Stimulated activated memory B cell treated with anti-CD40 and anti-IgM and Interleukin-4, amounts not matched to agents 10 μg/mL and 1 μg/mL and 100 μg/mL, for 72 hours (primary cell): Measurements from ENCODE around the gene NGEF.

Experiments used
- ATAC-seq: fragments of 150-1000 bp; cut with Tn5 transposase; 2 replicates; pipeline ENCODE4 v1.10.0; 2021
- H3K27ac Mint-ChIP-seq: one replicate; pipeline ENCODE4 v1.8.0; 2022; ENCODE audit warnings: mild to moderate bottlenecking, mixed read lengths
- H3K27me3 Mint-ChIP-seq: one replicate; pipeline ENCODE4 v1.8.0; 2022; ENCODE audit warnings: mixed read lengths
- H3K36me3 Mint-ChIP-seq: one replicate; pipeline ENCODE4 v1.8.0; 2022; ENCODE audit warnings: mixed read lengths
- H3K4me1 Mint-ChIP-seq: one replicate; pipeline ENCODE4 v1.8.0; 2022; ENCODE audit warnings: mixed read lengths
- H3K4me3 Mint-ChIP-seq: one replicate; pipeline ENCODE4 v1.8.0; 2022; ENCODE audit warnings: mild to moderate bottlenecking, moderate library complexity, mixed read lengths
- H3K9me3 Mint-ChIP-seq: one replicate; pipeline ENCODE4 v1.8.0; 2022; ENCODE audit warnings: mixed read lengths

Gene NGEF

DNA sequence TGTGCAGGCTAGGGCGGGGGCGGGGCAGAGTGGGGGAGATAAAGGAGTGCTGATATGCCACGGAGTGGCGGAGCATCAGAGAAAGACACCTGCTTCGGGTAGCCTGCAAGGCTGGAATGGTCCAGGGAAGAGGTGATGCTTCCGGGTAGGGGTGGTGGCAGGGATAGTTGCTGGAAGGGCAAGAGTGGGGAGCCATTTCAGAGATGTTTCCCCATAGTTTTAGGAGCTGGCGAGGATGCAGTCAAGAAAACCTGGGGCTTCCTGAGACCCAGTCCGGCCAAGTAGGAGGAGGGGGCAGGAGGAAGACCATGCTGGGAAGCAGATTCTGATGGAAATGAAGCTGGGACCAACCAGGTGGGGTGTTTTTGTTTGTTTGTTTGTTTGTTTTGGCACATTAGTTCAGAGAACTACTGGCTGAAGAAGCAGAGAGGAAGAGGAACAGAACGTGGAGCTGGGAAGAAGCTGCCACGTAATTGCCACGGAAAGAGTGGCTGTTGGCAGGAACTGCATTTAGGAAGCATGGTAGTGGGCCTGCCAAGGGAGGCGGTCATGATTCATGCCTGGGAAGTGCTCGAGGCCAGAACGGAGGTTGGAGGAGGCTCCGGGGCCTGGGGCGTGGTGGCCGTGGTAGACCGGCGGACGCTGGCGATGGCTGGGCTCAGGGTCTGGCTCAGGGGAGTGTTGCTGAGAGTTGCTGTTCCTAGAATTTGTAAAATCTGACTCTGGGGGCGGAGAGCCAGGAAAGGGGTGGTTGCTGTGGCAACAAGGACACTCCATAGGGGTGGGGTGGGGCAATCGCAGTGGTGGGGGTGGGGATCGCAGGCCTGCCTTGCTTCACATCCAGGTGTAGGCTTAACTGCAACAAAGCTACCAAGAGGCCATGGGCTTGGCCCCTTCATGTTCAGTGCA lies 38.4 kb upstream of the NGEF start:
- Mint-ChIP-seq H3K4me1 (peaks cover 24% of the 10 kb centered on the region), H3K27me3 (no peaks in the 10 kb centered on the region), H3K27ac (no peak overlapping the region), H3K9me3 (no peaks in the 10 kb centered on the region), H3K36me3 (no peaks in the 10 kb centered on the region), H3K4me3 (no peak overlapping the region)
- no peak for ATAC-seq

DNA sequence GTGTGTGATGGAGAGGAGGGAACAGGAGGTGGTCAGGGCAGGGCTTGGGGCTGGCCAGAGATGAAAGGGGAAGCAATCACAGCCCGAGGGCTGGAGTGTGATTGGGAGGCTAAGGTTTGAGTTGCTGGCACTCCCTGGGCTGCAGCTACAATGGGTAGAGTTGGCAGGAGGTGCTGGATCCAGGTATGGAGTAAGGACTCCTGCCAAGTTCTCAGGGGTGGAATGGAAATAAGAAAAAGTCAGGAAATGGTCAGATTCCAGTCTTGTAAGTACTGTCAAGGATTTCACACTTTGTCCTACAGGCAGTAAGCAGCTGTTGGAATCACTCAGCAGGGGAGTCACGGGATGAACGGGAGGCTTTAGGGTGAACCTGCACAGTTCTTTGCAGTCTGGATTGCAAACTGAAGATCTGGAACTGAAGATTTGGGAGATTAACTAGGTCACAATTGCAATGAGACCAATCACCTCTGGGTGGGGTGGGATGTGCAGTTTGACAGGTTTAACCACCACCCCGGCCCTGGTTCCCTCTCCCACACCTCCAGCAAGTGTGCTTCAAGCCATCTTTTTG lies 36.2 kb upstream of the NGEF start:
- H3K4me1 Mint-ChIP-seq: peaks cover 20% of the 10 kb centered on the region
- peak overlapping the region; percentile 27 for H3K27ac Mint-ChIP-seq
- H3K4me3 Mint-ChIP-seq: no peak overlapping the region
- H3K9me3 Mint-ChIP-seq: no peaks in the 10 kb centered on the region
- H3K27me3 Mint-ChIP-seq: no peaks in the 10 kb centered on the region
- no peak for ATAC-seq
- H3K36me3 Mint-ChIP-seq: no peaks in the 10 kb centered on the region

GRCh38 chr2:233048569-233049193 lies 35.6 kb upstream of the NGEF start:
- Mint-ChIP-seq H3K27me3 (no peaks in the 10 kb centered on the region), H3K4me3 (no peak overlapping the region), H3K27ac (peak overlapping the region; percentile 27), H3K9me3 (no peaks in the 10 kb centered on the region), H3K4me1 (peaks cover 14% of the 10 kb centered on the region), H3K36me3 (no peaks in the 10 kb centered on the region)
- no peak for ATAC-seq

DNA sequence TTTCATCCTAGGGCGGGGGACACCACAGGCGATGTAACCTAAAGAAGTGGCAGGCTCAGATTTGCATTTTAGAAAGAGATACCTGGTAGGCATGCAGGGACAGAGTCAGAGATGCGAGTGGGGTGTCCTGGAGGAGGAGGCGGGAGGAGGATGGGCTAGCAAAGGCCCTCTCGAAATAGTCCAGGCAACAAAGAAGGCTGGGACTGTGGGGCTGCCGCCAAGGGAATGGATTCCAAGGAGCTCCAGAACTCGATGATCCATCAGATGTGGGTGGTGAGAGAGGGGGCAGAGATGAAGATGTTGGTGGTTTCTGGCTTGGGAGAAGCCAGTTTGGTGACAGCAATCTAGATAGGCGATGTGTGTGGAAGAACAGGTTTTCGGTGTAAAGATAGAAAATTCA lies 34.6 kb upstream of the NGEF start:
- Mint-ChIP-seq H3K36me3 (no peaks in the 10 kb centered on the region), H3K4me3 (no peak overlapping the region), H3K27ac (peak overlapping the region; percentile 2), H3K9me3 (no peaks in the 10 kb centered on the region), H3K4me1 (peaks cover 13% of the 10 kb centered on the region), H3K27me3 (no peaks in the 10 kb centered on the region)
- ATAC-seq: no peak

DNA sequence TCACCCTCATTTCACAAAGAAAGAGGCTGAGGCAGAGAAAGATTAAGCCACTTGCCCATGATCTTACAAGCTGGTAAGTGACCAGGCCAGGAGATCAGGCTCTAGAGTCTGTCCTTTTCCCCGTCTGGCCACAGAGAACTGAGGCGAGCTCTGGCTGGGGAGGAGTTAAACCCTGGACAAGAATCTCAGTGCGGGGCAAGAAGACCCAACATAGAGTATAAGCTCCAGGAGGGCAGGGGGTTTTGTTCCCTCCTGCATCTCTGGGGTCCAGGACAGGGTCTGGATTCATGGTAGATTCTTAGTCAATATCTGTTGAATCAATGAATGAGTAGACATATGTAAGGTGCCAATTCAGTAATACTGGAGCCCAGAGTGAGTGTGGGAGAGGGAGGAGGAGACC lies 34.1 kb upstream of the NGEF start:
- ATAC-seq: no peak
- no peak overlapping the region for H3K4me3 Mint-ChIP-seq
- no peaks in the 10 kb centered on the region for H3K9me3 Mint-ChIP-seq
- H3K4me1 Mint-ChIP-seq: peaks cover 14% of the 10 kb centered on the region
- H3K36me3 Mint-ChIP-seq: no peaks in the 10 kb centered on the region
- no peaks in the 10 kb centered on the region for H3K27me3 Mint-ChIP-seq
- H3K27ac Mint-ChIP-seq: no peak overlapping the region

- H3K27ac Mint-ChIP-seq: no peak overlapping the region
- peaks cover 8% of the 10 kb centered on the region for H3K27me3 Mint-ChIP-seq
- no peak for ATAC-seq
- H3K36me3 Mint-ChIP-seq: no peaks in the 10 kb centered on the region
- no peak overlapping the region for H3K4me3 Mint-ChIP-seq
- H3K4me1 Mint-ChIP-seq: peaks cover 19% of the 10 kb centered on the region
- H3K9me3 Mint-ChIP-seq: no peaks in the 10 kb centered on the region
Observed at GRCh38 chr2:233044974-233045605, 32.0 kb upstream of the NGEF start.

GRCh38 chr2:233042549-233042948 lies 29.5 kb upstream of the NGEF start:
- peaks cover 7% of the 10 kb centered on the region for H3K4me1 Mint-ChIP-seq
- no peak overlapping the region for H3K27ac Mint-ChIP-seq
- no peak overlapping the region for H3K4me3 Mint-ChIP-seq
- ATAC-seq: no peak
- H3K36me3 Mint-ChIP-seq: no peaks in the 10 kb centered on the region
- peaks cover 12% of the 10 kb centered on the region for H3K27me3 Mint-ChIP-seq
- no peaks in the 10 kb centered on the region for H3K9me3 Mint-ChIP-seq

GRCh38 chr2:233041722-233042323 lies 28.8 kb upstream of the NGEF start:
- no peak for ATAC-seq
- Mint-ChIP-seq H3K4me1 (peaks cover 7% of the 10 kb centered on the region), H3K9me3 (no peaks in the 10 kb centered on the region), H3K4me3 (no peak overlapping the region), H3K36me3 (no peaks in the 10 kb centered on the region), H3K27me3 (peaks cover 12% of the 10 kb centered on the region), H3K27ac (no peak overlapping the region)

DNA sequence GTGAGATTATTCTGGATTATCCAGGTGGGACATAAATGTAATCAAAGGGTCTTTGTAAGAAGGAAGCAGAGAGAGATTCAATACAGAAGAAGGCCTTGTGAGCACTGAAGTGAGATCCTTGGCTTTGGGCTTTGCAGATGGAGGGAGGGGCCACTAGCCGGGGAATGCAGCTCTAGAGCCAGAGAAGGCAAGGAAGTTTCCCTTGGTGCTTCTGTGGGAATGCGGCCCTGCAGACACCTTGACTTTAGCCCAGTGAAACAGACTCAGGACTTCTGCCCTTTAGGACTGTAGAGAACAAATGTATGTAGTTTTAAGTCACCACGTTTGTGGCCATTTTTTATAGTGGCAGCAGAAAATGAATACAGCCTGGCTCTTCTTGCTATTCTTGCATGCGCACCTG lies 27.5 kb upstream of the NGEF start:
- no peaks in the 10 kb centered on the region for H3K9me3 Mint-ChIP-seq
- H3K4me1 Mint-ChIP-seq: peaks cover 7% of the 10 kb centered on the region
- ATAC-seq: no peak
- no peak overlapping the region for H3K27ac Mint-ChIP-seq
- peaks cover 12% of the 10 kb centered on the region for H3K27me3 Mint-ChIP-seq
- no peak overlapping the region for H3K4me3 Mint-ChIP-seq
- no peaks in the 10 kb centered on the region for H3K36me3 Mint-ChIP-seq

DNA sequence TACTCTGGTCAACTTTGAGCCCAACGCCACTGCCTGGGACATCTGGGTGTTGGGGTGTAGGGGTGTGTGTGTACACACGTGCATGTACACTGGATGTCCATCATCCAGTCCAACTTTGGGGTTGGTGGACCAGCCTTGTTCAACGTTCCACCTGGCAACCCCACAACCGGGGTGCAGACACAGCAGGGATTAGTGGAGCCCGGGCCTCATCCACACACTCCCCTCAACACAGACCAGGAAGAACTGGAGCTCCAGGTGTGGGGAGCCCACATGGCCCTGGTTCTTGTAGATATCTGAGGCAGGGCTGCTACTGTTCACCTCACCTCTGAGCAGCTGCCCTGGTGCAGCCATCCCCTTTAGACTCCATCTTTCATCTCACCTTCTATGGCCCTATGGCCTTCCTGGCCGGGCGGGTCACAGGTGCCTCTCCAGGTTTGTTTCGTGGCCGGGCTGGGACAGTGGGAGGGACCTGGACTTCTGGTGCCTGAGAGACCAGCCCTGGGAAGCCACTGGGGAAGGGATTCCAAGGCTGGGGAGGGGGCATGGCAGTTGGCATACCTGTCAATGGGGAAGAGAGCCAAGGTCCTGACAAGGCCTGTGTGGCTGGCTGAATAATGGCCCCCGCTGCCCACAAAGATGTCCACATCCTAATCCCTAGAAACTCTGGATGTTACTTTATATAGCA lies 26.9 kb upstream of the NGEF start:
- Mint-ChIP-seq H3K9me3 (no peaks in the 10 kb centered on the region), H3K36me3 (no peaks in the 10 kb centered on the region), H3K27me3 (peaks cover 12% of the 10 kb centered on the region), H3K4me1 (peaks cover 7% of the 10 kb centered on the region), H3K4me3 (no peak overlapping the region), H3K27ac (peak overlapping the region; percentile 8)
- no peak for ATAC-seq

DNA sequence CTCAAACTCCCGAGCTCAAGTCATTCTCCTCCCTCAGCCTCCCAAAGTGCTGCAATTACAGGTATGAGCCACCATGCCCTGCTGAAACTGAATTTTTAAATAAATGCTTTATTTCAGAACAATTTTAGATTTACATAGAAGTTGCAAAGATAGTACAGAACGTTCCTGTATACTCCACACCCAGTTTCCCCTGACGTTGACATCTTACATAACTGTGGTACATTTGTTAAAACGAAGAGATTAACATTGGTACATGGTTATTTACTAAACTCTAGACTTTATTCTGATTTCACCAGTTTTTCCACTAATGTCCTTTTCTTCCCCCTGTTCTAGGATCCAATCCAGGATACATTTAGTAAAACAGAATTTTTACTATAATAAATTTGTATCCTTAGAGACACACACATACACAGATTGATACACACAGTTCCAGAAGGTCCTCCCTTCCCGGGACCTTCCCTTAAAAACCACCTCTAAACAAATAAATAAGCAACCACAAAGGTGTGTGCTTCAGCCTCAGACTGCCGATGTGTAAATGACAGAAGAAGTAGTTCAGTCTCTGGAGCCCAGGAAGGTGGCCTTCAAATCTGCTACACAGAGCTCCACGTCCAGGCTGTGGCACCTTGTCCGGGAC lies 26.3 kb upstream of the NGEF start:
- ATAC-seq: no peak
- peaks cover 7% of the 10 kb centered on the region for H3K4me1 Mint-ChIP-seq
- H3K36me3 Mint-ChIP-seq: no peaks in the 10 kb centered on the region
- no peak overlapping the region for H3K27ac Mint-ChIP-seq
- H3K9me3 Mint-ChIP-seq: no peaks in the 10 kb centered on the region
- H3K4me3 Mint-ChIP-seq: no peak overlapping the region
- peaks cover 12% of the 10 kb centered on the region for H3K27me3 Mint-ChIP-seq

- ATAC-seq: no peak
- peaks cover 12% of the 10 kb centered on the region for H3K27me3 Mint-ChIP-seq
- H3K9me3 Mint-ChIP-seq: no peaks in the 10 kb centered on the region
- peaks cover 4% of the 10 kb centered on the region for H3K4me1 Mint-ChIP-seq
- no peaks in the 10 kb centered on the region for H3K36me3 Mint-ChIP-seq
- no peak overlapping the region for H3K4me3 Mint-ChIP-seq
- H3K27ac Mint-ChIP-seq: no peak overlapping the region
Observed at GRCh38 chr2:233037078-233037477, 24.0 kb upstream of the NGEF start.

- no peaks in the 10 kb centered on the region for H3K36me3 Mint-ChIP-seq
- H3K27ac Mint-ChIP-seq: no peak overlapping the region
- H3K9me3 Mint-ChIP-seq: no peaks in the 10 kb centered on the region
- ATAC-seq: no peak
- no peak overlapping the region for H3K4me3 Mint-ChIP-seq
- peaks cover 12% of the 10 kb centered on the region for H3K27me3 Mint-ChIP-seq
- H3K4me1 Mint-ChIP-seq: no peaks in the 10 kb centered on the region
Observed at GRCh38 chr2:233036162-233036838, 23.2 kb upstream of the NGEF start.
